ENCODE measurements around the gene CLCF1.
A peak's percentile ranks its signal among the peaks of the same experiment; 100 is the strongest.

CLCF1 gene

GRCh38 chr11:67356864-67357561 lies 16.4 kb downstream of the CLCF1 start:
- peak; percentile 92 for TF ChIP-seq CTCF (IDR thresholded peaks at IDR 0.05)

GRCh38 chr11:67356387-67356863 lies 17.0 kb downstream of the CLCF1 start:
- no peak for TF ChIP-seq CTCF (IDR thresholded peaks at IDR 0.05)

GRCh38 chr11:67355794-67356386 lies 17.5 kb downstream of the CLCF1 start:
- no peak for TF ChIP-seq CTCF (IDR thresholded peaks at IDR 0.05)

- no peak for TF ChIP-seq CTCF (IDR thresholded peaks at IDR 0.05)
Observed at GRCh38 chr11:67355023-67355793, 18.2 kb downstream of the CLCF1 start.

- no peak for TF ChIP-seq CTCF (IDR thresholded peaks at IDR 0.05)
Observed at GRCh38 chr11:67354075-67355022, 19.0 kb downstream of the CLCF1 start.

GRCh38 chr11:67353317-67354074 lies 19.9 kb downstream of the CLCF1 start, which contains the start of gene POLD4:
Gene POLD4, minus strand, starts transcription at chr11:67353546. Its CDS starts 147 bp downstream, at chr11:67353399.
- TF ChIP-seq CTCF (IDR thresholded peaks at IDR 0.05), result no peak

Measured in LNCAP (cell line).